Suppressor macrophage (primary cell): ENCODE results near the gene LRFN2.

Experiments used
- DNase-seq, 4 experiments: peaks; one replicate each; pipeline ENCODE4 v3.0.0-alpha.2; 2020 to 2022

Gene LRFN2

DNA sequence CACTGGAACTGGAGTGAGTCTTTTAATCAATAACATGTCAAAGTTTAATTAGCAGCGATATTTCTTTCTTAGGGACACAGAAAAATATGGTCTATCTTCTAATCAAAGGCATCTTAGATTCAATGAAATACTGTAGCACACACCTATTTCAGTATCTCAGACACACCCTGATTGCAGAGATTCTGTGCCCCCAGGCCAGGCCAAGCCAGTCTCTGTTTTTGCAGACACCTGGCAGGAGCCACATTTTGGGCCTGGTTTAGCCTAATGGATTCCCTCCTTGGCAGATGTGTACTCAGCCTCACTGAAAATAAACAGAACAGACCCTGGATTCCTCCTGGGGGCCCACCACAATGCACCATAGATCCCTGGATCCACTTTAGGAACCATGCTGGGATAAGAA, 74.8 kb downstream of the LRFN2 start:
- DNase-seq: no peak

DNA sequence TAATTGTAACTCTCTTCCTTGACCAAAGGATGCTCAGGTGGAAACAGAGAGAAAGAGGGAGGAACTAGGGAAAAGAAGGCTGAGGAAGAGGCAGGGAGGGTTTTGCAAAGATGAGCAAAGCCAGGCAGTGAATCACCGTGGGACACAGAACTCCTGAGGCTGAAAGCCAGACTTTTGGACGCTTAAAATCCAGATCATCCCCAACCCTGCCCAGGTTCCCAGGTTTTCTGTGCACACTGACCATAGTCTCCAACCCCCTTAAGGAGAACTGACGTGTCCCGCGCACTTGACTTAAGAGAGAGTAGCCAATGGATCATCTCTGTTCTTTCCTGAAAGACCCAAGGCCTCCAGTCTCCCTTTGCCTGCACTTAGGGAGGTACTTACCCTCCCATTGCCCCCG, 75.3 kb downstream of the LRFN2 start:
- no peak for DNase-seq

DNA sequence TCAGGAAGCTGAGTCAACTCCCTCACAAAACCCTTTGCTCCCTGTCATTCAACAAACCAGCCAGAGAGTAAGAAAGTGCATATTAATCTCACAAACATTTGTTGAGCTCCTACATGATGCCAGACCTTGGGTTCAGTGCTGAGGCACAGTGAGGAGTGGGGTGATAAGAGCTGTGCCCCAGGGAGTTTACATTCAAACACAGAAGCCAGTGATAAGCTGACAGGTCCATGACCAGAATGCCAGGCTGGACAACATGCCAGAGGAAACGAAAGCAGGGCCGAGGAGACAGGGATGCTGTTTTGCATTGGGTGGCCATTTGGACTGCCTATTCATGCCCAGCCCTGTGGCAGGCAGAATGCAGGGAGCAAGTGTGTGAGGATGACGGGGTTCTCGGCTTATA, 76.7 kb downstream of the LRFN2 start:
- no peak for DNase-seq

DNA sequence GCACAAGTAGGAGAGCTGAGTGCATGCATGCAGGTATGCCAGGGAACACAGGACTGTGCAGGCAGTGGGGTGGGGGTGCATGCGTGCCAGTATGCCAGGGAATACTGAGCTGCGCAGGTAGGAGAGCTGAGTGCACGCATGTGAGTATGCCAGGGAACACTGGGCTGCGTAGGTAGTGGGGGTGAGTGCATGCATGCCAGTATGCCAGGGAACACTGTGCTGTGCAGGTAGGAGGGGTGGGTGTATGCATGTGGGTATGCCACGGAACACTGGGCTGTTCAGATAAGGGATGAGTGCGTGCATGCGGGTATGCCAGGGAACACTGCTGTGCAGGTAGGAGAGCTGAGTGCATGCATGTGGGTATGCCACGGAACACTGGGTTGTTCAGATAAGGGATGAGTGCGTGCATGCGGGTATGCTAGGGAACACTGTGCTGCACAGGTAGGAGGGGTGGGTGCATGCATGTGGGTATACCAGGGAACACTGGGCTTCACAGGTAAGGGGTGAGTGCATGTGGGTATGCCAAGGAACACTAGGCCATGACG, 77.4 kb downstream of the LRFN2 start:
- DNase-seq: no peak

DNA sequence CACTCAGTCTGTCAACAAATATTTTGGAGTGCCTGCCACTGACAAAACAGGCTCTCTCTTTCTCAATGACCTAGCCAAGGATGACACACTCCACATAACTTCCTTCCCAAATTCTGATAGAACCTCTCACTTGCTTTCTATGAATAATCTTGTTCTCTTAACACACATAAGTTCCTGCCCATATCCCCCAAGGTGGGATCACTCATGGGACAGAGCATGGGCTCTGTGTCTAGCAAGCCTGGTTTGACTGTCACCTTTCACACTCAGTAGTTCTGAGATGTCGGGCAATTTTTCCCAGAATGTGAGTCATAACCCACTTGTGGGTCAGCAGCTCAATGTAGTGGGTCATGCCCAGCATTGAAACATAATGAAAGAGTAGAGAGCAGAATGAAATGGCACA, 78.1 kb downstream of the LRFN2 start:
- peak; percentile 24 to 68 (median 48) for DNase-seq

DNA sequence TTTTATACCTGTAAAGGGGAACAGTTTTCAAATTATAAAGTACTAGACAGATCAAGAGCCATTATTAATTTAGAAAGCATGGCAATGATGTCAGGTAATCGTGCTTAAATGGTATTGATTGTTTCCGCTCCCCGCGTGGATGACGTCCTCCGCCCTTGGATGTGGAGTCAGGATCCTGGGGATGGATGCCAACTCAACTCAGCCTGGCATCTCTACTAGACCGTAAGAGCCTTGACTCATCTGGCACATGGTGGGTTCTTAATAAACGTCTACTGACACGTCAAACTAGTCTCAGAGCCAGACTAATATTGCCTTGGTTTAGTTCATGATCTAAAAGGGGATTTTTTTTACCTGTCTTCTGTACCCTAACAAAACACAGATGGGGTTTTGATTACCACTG, 80.2 kb downstream of the LRFN2 start:
- DNase-seq: no peak

DNA sequence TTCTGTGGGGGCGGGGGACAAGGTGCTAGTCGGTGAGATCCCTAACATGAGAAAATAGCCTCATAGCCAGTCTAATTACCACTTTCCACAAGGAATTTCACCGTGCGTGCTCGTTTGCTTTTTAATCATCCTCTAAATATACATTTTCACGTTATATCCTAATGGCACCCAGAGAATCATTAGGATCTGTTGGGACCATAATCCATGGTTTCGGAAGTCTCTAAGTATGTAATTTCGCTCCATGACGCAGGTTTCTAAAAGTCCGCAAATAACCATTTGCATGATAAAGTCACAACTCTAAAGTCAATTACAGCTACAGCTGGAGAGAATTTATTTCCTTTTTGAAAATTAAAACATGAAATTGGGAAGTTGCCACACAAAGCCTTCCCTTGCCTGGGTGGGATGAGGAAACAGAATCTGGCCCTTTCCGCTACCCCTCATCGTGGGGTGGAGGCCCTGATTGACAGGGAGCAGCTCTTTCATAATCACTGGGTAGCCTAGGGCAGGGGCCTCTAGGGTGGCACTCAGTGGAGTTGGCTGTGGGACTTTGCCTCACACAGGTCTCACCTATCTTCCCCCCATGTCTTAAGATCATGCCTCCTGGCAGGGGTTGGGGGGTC, 81.9 kb downstream of the LRFN2 start:
- peak; percentile 64 to 80 (median 79) for DNase-seq

DNA sequence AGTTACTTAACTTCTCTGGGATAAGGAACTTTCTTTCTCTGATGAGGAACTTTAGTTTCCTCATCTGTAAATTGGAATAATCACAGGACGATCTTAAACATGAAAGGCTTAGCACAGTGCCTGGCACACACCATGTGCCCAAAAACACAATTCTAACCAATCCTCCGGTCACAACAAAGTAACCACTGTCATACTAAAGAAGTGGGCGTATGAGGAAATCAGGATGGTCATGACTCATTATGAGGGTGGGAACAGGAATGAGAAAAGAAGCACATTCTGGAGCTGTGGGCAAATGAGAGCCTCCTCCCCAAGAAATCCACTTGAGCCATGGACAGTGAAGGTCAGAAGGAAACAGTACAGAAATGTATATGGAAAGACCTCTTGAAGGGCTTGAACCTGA, 82.9 kb downstream of the LRFN2 start:
- peak; percentile 75 to 90 (median 80) for DNase-seq

DNA sequence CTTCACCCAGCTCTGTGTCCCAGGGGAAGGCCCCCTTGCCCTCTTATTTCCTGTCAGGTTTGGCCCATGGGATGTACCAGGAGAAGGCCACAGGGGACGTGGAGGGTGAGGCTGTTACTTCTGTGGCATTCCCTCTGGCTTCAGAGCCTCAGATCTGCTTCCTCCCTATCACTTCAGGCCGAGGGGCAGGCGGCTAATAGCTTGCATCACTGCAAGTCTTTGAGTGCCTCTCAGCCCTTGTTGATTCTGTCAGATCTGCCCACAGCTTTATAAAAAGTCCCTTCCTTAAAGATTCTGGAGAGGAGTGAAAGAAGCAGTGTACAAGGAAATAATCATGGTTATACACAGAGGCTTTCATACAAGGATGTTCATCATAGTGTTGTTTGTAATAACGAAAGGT, 86.9 kb downstream of the LRFN2 start:
- DNase-seq: peak in 3 of 4 experiments; percentile 7 to 23 (median 21)

DNA sequence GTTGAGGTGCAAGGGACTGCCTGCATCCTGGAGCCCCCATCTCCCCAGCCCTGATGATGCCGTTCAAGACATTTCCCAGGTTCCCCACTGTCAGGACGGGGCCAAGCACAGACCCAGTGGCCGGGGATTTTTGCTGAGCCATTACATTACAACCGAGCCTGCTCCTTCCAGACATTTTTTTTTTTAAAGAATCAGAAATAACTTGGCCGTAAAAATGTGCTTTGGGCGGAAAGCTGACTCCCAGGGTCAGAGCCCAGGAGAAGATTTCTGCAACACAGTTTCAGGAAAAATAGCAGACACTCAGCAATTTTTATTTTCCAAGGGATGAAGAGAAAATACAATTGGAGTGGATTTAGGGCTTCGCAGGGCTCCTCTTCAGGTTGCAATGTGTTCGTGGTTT, 87.9 kb downstream of the LRFN2 start:
- no peak for DNase-seq

DNA sequence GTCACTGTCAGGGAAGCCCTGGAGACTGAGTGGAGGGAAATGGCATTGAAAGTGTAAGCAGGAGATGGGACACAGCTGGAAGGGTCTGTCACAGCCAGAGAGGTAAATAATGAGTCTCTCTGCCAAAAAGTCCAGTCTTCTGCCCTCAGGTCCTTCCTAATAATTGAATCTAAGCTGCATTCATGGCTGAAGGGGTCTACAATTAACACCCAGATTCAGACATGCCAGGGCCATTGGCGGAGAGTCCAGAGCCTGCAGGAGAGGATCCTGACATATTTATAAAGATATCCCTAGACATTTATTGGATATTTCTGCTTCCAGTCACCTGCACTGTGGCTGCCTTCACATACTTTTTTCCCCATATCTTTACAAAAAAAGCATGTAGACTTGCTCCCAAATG, 89.0 kb downstream of the LRFN2 start:
- no peak for DNase-seq

DNA sequence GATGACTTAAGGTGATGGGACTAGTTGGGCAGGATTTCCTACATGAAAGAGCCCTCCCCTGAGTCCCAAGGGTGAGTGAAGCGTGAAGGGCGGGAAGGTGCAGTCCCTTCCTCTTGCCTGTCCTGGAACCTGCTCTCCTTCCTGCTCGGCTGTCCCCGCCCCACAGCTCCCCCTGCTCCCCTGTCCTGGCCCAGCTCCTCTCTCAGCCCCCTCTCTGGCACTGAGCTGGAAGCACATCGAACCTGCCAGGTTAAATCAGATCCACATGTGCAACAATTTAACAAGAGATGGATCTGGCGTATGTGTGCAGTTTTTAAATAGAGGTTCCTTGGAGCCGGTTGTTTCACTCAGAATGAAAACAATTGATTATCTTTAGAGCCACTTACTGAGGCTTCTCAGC, 95.0 kb downstream of the LRFN2 start:
- DNase-seq: no peak

DNA sequence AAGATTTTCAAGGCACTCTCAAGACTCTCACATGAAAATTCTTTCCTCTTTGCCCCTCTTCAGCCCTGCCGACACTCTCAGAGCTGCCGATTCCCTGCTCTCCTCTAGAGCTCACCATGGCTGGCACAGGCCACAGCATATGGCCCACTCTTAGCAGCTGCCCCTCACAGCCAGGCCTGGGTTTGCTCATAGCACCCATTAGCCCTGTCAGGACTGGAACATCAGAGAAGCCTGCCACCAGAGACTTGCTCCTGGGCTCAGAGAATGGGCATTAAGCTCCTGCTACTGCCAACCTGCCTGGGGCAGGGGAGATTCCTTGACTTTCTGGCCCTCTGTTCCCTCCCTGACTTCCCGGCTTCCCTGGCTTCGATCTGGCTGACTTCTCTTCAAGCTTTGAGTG, 96.7 kb downstream of the LRFN2 start:
- no peak for DNase-seq

DNA sequence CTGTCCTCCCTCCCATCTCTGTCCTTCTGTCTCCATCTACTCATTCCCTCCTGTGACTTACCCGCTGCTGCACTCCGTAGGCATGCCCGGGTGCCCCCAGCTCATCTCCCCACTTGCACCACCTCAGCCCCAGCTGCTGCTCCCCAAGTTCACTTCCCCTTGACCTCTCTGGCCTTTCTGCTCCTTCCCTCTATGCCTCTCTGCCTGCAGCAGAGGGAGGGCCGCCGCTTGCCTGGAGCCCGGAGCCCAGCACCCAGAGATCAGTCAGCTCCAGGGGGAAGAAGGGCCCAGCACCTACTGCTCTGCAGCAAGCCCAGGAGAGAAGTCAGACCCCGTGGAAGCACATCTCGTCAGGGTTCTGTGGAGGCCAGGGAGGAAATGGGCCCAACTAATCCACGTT, 97.4 kb downstream of the LRFN2 start:
- DNase-seq: no peak

DNA sequence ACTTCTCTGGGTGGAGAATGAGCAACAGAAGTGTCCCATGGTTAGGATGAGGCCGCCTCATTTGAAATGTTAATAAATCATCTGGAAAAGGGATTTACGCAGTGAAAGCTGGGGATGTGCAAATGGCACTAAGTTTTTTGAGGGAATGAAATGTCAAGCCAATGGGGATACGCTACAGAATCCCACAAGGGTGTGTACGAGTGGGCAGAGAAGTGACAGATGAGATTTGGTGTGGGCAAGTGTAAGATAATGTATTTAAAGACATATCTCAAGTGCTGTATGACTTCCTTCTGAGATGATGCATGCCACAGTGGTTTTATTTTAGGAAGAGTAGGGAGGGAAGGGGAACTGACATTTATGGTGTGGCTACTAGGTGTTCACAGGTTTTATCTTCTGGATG, 100.6 kb downstream of the LRFN2 start:
- DNase-seq: no peak

DNA sequence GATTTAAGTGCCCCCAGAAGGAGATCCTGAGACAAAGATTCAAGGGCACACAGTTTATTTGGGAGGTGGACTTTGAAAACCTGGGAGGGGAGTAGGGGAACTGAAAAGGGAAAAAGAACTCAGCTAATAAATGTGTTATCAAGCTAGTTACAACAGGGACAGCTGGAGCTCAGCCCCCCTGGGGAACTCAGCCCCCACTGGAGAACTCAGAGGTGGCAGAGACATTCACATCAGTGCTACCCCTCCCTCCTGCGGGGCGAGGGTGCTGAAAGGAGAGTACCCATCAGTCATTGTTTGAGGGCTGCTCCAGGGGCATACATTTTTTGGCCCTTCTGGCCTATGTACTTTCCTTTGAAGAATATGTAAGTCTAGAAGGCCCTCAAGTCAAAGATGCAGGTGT, 101.4 kb downstream of the LRFN2 start:
- DNase-seq: no peak

DNA sequence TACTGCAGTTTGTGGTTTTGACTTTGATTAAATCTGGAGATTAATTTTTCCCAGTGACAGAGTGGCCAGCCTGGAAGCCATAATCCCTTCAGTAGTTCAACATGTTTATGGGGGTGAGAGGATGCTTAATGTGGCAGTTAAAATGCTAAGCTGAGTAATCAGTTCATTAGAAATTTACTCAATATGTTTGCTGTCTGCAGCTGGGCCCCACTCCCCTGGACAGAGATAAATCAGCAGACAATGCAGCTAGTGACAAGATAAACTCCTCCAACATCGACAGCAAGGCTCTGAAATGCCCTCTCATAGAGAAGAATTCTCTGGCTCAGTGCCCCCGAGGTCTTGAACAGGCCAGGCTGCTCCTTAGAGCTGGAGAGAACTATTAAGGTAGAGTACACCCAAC, 101.9 kb downstream of the LRFN2 start:
- DNase-seq: no peak

DNA sequence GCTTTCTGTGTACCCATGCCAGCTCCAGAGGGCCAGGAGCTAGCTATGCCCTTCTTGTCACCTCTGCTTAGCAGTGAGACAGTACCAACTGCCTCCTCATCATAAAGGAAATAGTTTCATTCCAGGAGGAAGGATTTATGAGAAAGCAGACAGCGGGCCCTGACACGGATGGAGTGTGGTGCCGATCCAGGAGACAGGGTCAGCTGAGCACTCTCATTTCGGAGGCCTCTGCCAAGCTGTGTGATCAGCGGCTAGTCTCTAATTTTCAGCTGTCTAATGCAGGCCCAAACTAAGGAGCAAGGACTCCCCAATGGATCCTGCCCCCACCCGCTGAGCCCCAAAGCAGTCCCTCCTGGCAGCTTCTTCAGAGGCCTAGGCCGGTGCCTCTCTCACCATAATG, 103.1 kb downstream of the LRFN2 start:
- no peak for DNase-seq

DNA sequence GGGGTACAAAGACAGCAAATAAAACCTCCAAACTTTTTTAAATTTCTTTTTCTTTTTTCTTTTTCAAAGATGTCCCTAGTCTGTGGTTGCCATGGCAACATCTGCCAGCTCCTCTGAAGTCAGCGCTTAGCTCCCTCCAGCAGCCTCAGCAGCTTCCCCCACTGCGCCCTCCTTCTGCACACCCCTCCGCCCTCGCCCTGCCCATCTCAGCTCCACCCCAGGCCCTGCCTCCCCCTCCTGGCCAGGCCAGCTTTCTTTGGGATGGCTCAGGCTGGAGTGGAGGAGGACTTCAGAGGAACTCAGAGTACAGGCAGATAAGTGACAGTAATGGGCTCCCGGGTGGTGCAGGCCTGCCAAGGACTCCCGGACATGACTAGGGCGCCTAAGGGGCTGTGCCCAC, 104.6 kb downstream of the LRFN2 start:
- DNase-seq: no peak

DNA sequence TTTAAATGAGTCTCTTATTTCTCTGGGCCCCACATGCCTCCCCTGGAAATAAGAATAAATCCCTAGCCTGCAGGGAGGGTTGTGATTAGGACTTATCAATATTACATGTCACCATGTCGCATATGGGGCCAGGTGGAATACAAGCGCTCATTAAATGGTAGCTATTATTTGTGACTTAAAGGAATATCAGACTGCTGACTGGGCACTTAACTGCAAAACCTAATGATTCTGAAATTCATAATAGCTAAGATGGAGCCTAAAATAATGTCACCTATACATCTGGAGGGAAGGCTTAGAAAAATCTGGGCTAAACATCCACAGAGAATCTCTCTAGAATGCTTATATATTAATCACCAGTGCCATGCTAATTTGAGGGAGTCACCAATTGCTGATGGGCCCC, 106.5 kb downstream of the LRFN2 start:
- DNase-seq: no peak

DNA sequence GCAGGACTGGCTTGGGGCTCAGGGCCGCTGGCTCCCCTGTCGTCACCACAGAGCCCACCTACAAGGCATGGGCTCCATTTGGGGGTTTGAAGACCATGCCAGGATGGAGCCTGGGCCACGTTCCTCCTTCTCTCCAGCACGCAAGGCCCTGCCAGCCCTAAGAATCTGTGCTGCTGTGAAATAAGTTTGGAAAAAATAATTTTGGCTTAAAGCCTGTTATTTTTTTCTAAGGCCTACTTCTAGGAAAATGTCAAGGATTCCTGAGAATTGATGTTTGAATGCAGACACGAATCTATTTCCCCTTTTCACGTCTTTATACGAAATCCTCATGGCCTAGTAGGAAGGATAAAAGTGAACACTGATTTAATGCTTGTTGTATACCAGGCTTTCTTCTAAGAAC, 107.5 kb downstream of the LRFN2 start:
- no peak for DNase-seq

DNA sequence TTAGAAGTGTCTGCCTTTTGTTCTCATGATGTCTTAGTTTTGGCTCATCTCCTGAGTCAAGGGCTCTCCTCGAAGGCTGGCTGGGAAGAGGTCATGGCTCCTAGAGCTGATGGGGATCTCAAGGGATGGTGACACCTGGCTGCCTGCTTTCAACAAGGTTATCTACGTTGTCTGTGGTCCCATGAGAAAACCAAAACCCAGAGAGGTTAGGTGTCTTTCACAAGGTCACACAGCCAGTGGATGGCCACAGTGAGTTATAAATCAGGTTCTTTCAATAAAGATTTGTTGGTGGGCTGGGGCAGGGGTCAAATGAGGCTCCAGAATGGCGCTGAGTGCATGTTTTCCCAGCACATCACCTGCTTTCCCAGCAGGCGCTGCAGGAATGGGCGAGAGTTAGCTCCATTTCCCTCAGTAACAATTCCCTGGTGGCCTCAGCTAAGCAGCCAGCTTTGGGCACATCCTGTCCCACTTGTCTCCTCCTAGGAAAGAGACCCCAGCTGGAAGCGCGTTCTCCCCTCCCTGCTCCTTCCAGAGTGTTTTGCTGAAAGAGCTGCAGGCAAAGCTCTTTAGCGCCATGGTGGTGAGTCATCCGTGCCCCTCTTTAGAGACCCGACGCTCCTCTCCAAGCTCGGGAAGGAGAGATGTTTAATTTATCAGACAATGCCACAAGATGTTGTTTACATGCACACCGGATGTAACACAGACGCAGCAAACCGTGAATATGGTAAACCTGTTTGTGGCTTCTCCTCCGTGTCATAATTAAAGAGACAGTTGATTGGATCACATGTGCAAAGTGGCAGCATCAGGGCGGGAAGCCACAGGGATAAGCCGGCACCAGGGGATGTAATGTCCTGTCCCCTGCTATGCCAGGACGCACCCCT, 109.7 kb downstream of the LRFN2 start:
- DNase-seq: no peak

DNA sequence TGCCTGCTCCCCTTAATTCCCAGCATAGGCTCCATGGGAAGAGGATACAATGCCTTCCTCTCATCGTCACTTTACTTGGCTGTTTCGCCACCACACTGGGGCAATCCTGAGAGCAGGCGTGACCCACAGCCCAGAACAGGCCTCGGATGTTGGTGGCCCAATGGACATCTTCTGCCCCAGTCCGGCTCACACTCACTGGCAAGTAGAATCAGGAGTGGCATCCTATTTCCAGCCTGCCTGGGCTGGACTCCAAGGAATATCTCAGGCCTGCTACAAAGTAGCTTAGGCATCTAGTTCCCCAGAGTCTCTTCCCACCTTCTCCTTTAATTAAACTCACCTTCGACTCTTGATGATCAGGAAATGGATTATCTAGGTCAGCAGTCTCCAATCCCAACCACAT, 110.5 kb downstream of the LRFN2 start:
- DNase-seq: no peak

DNA sequence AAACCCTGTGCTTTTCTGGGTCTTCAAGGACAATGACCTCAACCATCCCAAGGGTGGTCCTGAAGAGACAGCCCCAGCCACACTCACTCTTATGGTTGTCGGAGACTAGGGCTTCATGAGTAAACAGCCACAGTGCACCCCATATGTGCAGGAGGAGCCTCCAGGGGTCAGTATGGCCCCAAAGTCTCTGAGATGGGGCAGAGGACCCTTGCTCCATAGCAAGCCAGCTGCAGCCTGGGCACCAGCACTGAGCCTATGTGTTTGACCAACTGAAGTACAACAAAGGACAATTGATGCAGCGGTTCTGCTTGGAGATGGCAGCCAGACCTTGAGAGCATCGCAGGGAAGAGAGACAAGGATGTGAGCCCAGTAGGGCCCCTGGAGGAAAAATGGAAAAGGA, 112.2 kb downstream of the LRFN2 start:
- peak; percentile 6 to 14 (median 7) for DNase-seq
